GM18526 (cell line): ENCODE measurements around the gene CEP192.

Source experiments
- POLR2A ChIP-seq: IDR thresholded peaks from 3 replicates; pipeline ENCODE4 v1.6.1; 2011; ENCODE audit not compliant: insufficient read length; ENCODE audit errors: extremely low read depth

Gene CEP192

GRCh38 chr18:13136056-13136903, 145.1 kb downstream of the CEP192 start:
- peak; percentile 23 for TF ChIP-seq POLR2A

GRCh38 chr18:13136904-13137669, 145.9 kb downstream of the CEP192 start:
- peak; percentile 38 for TF ChIP-seq POLR2A

- TF ChIP-seq POLR2A: peak; percentile 57
Measured at GRCh38 chr18:13137670-13138419, 146.7 kb downstream of the CEP192 start.

- no peak for TF ChIP-seq POLR2A
Measured at GRCh38 chr18:13138420-13139139, 147.4 kb downstream of the CEP192 start.

- TF ChIP-seq POLR2A: no peak
Measured at GRCh38 chr18:13139885-13140450, 148.8 kb downstream of the CEP192 start.

GRCh38 chr18:13141209-13141608, 150.0 kb downstream of the CEP192 start:
- no peak for TF ChIP-seq POLR2A

GRCh38 chr18:13145636-13146190, 154.6 kb downstream of the CEP192 start:
- TF ChIP-seq POLR2A: no peak

GRCh38 chr18:13147130-13147529, 156.0 kb downstream of the CEP192 start:
- no peak for TF ChIP-seq POLR2A

GRCh38 chr18:13151656-13152055, 160.5 kb downstream of the CEP192 start:
- no peak for TF ChIP-seq POLR2A

GRCh38 chr18:13158428-13158827, 167.3 kb downstream of the CEP192 start:
- no peak for TF ChIP-seq POLR2A

GRCh38 chr18:13159579-13159978, 168.4 kb downstream of the CEP192 start:
- TF ChIP-seq POLR2A: no peak

- no peak for TF ChIP-seq POLR2A
Measured at GRCh38 chr18:13161276-13161899, 170.2 kb downstream of the CEP192 start.

- TF ChIP-seq POLR2A: no peak
Measured at GRCh38 chr18:13163167-13163927, 172.2 kb downstream of the CEP192 start.

- TF ChIP-seq POLR2A: no peak
Measured at GRCh38 chr18:13164406-13164805, 173.2 kb downstream of the CEP192 start.
